Uterus (tissue), 2 donors: Measurements from ENCODE around the gene RIOK1.

Source experiments
- CTCF ChIP-seq, 4 experiments: fragments of 200-600 bp in 2 of 4; fragments of 450-650 bp in 2 of 4; sonication (generic) in 2 of 4; IDR thresholded peaks; one replicate each; pipeline ENCODE4 v1.5.1; 2016 to 2019; ENCODE audit warnings: antibody characterized with exemption in 4 of 4, mild to moderate bottlenecking in 2 of 4, moderate library complexity in 1 of 4
- POLR2A ChIP-seq, 2 donors: fragments of 450-650 bp; IDR thresholded peaks; one replicate each; pipeline ENCODE4 v1.6.1; 2016; ENCODE audit warnings: antibody characterized with exemption in 2 of 2, mild to moderate bottlenecking in 1 of 2, moderate library complexity in 1 of 2

- TF ChIP-seq CTCF (IDR thresholded peaks at IDR 0.05) (no peak), POLR2A (IDR thresholded peaks at IDR 0.05) (no peak)
These were observed 13.1 kb downstream of the RIOK1 start for GRCh38 chr6:7402716-7403115.
